ENCODE results near the gene HMOX2.

The HMOX2 gene, protein sequence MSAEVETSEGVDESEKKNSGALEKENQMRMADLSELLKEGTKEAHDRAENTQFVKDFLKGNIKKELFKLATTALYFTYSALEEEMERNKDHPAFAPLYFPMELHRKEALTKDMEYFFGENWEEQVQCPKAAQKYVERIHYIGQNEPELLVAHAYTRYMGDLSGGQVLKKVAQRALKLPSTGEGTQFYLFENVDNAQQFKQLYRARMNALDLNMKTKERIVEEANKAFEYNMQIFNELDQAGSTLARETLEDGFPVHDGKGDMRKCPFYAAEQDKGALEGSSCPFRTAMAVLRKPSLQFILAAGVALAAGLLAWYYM

DNA sequence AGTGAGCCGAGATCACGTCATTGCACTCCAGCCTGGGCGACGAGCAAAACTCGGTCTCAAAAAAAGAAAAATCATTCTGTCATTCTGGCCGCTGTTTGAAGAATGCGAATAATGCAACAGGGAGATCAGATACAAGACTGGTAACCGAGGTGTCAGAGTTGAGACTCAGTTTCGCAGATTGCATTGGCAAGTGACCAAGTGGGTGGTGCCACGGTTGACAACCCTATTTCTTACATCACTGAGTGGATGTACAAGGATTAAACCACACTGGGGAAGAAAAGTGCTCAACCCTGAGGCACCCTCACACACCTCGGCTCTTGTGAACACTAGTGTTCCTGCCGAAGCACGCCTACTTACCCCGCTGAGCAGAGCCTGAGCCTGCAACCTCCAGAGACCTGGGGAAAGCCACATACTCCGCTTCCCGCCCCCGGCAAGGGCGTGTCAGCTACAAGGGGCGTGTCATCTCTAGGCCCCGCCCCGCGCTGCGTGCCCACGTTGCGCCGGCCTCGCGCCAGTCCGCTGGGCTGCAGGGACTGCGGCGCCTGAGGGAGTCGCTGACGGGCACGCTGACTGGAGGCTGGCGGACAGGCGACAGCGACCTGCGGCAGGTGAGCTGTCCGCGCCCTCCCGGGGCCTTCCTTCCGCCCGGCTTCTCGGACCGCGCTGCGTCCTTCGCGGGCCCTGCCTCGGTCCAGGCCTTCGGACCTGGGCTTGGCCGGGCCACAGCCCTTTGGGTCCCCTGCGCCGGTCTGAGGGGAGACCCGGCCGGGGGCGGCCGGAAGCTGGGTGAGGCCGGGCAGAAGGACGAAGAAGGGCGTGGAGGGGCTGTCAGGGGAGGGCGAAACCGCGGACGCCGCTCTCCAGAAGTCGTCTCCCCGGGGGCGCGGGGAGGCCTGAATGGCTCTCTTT, at the start of gene HMOX2:
HMOX2 (plus strand) TSS at position 519 of the 909 bp plus-strand sequence. CDS start 29,127 bp downstream, outside the sequence.
- DNase-seq (ENCODE audit: low read depth), result peak; percentile 87

DNA sequence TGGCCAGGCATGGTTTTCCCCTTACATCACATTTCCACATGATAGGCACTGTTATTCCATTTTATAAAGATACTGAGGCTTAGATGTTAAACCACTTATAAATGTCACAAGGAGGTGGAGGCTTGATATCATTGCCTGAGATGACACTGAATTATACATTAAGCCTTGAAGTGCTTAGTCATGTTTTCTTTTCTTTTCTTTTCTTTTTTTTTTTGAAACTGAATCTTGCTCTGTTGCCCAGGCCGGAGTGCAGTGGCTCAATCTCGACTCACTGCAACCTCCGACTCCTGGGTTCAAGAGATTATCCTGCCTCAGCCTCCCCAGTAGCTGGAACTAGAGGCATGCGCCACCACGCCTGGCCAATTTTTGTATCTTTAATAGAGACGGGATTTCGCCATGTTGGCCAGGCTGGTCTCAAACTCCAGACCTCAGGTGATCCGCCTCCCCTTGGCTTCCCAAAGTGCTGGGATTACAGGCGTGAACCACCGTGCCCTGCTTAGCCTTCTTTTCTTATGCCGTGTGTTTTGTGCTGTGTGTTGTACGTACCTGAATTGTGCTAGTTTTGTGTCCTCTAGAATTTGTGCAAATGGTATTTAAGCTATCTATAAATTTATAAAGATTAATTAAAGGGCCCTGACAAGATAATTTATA, 49.4 kb upstream of the HMOX2 start:
- DNase-seq (ENCODE audit: low read depth), result no peak

DNA sequence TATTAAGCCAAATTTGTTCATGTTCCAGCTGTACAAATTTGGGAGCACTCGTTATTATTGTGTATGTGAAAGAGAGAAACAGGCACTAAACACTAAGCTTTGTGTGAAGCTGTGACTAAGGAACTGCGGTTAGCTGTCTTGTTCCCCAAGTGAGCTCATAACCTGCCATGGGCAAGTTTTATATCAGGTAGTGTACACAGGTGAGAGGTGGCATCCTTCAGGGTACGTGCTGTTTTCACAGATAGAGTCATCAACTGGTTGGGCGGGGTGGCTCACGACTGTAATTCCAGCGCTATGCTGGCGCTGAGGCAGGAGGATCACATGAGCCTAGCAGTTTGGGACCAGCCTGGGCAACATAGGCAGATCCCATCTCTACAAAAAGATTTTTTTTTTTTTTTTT, 47.7 kb upstream of the HMOX2 start:
- no peak for DNase-seq (ENCODE audit: low read depth)

DNA sequence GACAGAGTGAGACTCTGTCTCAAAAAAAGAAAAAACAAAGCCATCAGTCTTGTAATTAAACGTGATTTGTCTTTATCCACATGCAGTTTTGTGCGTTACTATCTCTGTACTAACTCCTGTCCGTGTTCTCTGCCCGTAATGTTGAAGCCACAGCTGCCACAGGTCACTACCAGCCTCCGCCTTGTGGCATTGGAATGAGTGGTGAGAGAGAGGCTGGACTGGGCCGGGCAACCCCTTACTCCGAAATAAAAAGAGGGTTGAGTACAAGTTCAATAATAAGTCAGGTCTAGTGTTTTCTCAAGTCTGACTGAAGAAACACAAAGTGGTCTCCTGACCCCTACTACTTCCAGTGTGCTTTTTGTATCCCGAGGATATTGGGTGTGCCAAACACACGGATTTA, 45.2 kb upstream of the HMOX2 start:
- DNase-seq (ENCODE audit: low read depth), result no peak

DNA sequence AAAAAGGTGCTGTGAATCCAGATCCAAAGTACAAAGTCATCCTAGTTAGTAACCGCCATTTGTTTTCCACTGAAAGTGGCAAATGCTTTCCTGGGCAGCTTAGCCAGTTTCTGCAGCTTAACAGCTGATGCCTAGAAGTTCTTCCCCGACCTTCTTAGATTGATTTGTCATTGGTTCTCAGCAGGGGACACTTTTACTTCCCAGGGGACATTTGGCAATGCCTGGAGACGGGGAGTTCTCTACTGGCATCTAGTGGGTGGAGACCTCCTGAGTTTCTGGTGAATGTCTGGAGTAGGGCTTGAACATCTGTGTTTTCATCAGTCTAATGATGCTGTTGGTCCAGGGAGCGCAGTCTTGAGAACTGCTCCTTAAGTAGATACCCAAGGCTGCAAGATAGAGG, 43.0 kb upstream of the HMOX2 start:
- DNase-seq (ENCODE audit: low read depth), result no peak

DNA sequence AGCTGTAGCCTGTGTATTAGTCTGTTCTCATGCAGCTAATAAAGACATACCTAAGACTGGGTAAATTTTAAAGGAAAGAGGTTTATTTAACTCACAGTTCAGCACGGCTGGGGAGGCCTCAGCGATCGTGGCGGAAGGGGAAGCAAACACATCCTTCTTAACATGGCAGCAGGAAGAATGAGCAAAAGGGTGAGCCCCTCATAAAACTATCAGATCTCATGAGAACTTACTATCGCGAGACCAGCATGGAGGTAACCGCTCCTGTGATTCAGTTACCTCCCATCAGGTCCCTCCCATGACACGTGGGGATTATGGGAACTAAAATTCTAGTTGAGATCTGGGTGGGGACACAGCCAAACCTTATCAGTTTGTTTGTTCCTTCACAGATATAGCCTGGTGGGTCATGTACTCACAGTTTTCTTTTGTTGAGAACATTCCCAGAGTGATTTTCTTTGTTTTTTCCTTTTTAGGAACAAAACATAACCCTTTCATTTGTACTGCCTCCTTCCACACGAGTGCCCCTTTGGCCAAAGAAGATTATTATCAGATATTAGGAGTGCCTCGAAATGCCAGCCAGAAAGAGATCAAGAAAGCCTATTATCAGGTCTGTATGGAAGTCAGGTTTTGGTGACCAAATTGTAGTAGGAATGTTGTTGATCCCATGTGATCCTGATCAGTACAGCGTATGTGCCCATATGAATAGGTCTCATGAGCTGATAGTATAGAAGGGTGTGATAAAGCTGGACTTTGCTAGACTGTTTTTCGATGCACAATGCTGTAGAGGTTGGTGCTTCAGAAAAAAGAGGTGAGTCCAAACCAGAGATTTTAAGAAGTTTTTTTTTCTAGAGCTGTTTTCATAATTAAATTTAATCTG, 42.0 kb upstream of the HMOX2 start:
- no peak for DNase-seq (ENCODE audit: low read depth)

DNA sequence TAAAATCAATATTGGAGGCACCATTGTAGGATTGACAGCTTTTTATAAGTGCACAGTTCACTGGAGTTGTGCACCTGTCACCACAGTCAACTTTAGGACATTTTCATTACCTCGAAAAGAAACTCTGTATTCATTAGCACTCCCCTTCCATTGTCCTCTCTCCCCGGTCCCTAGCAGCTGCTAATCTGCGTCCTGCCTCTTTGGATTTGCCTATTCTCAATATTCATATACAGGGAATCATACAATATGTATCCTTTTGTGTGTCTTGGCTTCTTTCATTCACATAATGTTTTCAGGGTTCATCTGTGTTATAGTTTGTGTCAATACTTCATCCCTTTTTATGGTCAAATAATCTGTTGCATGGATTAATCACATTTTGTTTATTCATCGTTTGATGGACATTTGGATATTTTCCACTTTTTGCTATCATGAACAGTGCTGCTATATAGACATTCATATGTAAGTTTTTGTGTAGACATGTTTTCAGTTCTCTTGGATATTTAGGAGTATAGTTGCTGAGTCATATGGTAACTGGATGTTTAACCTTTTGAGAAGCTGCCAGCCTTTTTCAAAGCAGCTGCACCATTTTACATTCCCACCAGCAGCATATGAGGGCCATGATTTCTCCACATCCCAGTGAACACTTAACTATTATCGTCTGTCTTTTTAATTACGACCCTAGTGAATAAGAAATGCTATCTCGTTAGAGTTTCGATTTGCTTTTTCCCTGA, 40.7 kb upstream of the HMOX2 start:
- no peak for DNase-seq (ENCODE audit: low read depth)

DNA sequence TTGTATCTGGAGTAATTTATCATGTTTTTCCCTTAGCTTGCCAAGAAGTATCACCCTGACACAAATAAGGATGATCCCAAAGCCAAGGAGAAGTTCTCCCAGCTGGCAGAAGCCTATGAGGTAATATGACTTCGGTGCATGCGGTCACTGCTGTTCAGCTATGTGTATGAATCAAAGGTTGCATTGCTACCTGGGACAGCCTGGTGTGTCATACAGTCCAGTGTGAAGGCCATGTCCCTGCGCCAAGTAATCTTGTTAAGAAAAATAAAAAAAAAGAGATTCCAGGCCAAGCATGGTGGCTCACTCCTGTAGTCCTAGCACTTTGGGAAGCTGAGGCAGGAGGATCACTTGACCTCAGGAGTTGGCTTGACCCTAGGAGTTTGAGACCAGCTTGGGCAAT, 38.8 kb upstream of the HMOX2 start:
- DNase-seq (ENCODE audit: low read depth), result no peak

DNA sequence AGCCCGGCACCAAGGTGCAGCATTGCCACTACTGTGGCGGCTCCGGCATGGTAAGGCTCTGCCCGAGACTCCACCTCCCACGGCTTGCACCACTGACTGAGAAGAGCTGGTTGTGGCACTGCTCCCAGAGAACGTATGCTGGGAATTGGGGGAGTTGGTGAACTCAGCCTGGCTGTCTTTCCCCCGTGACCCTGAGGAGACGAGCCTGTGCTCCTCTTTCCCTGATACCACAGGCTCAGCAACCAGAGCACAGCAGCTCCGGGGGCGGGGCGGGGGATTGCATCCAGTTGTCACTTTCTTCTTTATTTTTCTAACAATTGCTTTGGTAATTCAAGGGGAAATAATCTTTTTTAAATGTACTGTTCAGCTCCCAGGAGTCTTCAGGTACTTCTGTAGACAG, 33.8 kb upstream of the HMOX2 start:
- no peak for DNase-seq (ENCODE audit: low read depth)

DNA sequence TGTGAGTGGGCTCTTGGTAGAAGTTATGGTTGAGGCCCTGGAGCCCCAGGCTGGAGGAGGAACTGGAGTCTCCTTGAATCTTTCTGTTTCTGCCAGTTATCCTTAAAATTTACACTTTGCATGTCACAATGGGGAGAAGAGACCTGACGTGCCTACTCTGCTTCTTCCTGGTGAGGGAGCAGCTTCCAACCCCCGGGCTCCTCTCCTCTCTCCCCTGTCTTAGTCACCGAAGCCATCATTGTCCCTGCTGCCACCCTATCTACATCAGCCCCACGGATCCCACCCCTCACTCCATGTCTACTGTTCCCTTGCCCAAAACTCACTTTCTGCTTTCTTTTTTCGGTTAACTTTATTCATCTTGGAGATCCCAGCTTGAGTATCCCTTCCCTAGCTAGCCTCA, 32.9 kb upstream of the HMOX2 start:
- no peak for DNase-seq (ENCODE audit: low read depth)

DNA sequence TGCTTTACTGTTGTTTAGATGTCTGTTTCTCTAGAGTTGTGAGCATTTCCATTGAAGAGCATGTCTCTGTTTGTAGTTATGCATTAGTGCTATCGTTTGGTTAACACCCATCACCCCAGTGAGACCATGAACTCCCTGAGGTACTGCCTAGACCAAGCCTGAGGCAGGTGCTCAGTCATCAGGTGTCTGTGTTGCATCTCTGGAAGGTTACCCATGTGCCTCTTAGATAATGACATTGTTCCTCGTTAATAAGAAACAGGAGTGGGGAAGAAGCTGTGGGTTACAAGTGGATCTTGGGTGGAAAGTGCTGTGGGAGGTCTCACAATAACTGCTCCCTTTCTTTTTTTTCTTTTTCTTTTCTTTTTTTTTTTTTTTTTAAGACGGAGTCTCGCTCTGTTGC, 32.2 kb upstream of the HMOX2 start:
- no peak for DNase-seq (ENCODE audit: low read depth)

DNA sequence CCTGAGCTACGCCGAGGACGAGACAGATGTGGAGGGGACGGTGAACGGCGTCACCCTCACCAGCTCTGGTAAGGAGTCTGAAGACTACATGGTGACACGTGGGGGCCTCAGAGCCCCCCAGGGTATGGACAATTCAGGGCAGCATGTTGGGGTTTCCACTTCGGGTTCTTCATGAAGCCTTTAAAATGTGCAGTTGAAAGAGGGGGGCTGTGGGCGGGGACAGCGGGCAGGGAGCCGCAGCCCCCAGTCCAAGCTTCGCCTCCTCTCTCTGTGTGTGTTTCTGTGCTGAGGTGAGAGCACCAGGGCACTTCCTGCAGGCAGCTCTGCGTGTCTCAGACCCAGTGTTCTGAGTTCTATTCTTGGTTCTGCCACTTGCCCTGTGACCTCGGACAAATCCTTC, 25.8 kb upstream of the HMOX2 start:
- DNase-seq (ENCODE audit: low read depth), result no peak

DNA sequence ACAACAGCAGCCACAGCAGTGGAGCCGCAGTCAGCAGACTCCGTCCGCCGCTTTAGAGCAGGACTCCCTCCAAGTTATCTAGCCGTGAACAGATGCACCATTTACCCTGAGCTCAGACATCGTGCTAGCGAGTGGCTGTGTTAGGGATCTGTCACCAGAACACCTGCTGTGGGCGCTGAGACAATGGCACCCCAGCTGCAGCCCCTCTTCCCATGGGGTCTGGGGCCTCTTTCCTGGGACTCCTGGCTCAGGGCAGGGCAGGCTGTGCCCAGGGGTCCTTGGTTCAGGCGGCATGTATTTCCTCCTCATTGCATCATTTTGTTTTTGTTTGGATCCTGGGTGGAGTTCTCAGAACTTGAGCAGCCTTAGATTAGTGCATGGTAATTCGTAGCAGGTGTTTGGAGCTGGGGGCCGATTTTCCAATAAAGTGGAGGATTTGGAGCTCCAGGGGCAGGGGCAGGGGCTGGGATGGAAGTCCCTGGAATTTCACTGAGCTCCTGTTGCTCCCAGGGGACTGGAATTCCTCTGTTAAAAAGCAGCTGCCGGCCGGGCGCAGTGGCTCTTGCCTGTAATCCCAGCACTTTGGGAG, 25.2 kb upstream of the HMOX2 start:
- no peak for DNase-seq (ENCODE audit: low read depth)

DNA sequence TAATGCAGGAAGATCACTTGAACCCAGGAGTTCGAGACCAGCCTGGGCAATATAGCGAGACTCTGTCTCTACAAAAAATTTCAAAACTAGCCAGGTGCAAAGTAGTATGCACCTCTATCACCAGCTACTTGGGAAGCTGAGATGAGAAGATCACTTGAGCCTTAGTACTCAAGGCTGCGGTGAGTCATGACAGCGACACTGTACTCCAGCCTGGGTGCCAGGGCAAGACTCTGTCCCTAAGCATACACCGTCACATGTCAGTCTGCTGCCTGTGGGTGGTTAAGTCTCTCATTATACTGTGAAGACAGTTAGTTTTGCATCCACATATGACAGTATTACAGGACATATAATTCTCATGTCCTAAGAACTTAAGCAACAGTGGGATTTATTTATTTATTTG, 23.5 kb upstream of the HMOX2 start:
- DNase-seq (ENCODE audit: low read depth), result no peak

DNA sequence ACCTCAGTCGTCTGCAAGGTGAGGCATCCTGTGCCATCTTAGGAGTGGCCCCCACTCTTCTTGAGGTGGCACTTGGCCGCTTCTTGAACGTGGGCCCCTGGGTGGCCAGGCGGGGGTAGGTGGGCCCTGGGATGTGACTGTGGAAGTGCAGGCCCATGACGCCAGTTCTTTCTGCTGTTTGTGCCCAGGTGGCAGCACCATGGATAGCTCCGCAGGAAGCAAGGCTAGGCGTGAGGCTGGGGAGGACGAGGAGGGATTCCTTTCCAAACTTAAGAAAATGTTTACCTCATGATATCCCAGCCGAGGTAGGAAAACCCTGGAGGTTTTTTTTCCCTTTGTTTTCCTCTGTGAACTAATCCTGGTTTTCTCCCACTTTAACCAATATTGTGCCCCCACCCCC, 21.6 kb upstream of the HMOX2 start:
- no peak for DNase-seq (ENCODE audit: low read depth)

DNA sequence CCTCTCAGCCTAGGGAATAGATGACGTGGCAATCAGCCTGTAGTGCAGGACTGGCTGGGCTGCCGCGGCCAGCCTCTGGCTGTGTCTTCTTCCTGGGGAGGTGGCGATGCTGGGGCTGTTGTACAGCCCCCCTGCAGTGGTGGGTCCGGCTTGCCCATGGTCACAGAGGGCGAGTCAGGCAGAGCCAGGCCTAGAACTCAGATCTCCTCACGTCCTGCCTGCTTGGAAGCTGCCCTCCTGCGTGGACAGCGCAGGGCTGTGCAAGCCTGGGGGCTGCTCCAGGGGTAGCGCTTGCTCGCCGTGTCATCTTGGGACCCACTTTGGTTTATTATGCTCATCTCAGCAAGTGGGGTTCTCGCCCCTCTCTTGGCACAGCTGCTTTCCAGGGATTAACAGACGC, 21.1 kb upstream of the HMOX2 start:
- no peak for DNase-seq (ENCODE audit: low read depth)

DNA sequence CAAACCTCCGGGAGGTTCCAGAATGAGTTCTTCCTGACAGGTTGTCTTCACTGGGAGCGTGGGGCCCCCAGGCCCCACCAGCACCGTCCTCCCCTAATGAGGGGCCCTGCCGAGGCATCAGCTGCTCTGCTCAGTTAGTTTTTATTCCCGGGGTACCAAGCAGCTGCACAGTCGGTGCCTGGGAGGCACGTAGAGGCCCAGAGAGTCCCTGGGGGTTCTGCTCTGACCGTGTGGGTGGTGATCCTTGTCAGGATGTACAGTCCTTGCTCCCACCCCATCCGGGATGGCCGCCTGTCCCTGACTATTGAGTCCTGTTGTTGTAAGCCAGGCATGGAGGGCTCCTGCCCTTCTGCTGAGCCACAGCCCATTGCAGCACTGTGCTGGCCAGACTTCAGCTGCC, 20.2 kb upstream of the HMOX2 start:
- DNase-seq (ENCODE audit: low read depth), result no peak

DNA sequence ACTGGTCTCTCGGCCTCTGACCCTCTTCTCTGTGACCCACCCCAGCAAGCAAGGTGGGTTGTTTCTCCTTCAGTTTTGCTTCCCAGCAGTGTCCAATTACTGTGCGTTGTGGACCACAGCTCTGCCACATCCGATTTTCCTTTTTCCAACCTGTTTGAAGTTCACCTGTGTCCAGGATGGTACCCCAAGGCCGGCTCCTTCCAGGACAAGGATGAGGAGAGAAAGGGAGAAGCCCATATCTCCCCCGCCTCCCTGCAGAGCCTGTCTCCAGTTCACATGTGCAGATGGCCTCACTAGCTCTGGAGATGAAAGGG, 15.3 kb upstream of the HMOX2 start:
- DNase-seq (ENCODE audit: low read depth), result no peak

DNA sequence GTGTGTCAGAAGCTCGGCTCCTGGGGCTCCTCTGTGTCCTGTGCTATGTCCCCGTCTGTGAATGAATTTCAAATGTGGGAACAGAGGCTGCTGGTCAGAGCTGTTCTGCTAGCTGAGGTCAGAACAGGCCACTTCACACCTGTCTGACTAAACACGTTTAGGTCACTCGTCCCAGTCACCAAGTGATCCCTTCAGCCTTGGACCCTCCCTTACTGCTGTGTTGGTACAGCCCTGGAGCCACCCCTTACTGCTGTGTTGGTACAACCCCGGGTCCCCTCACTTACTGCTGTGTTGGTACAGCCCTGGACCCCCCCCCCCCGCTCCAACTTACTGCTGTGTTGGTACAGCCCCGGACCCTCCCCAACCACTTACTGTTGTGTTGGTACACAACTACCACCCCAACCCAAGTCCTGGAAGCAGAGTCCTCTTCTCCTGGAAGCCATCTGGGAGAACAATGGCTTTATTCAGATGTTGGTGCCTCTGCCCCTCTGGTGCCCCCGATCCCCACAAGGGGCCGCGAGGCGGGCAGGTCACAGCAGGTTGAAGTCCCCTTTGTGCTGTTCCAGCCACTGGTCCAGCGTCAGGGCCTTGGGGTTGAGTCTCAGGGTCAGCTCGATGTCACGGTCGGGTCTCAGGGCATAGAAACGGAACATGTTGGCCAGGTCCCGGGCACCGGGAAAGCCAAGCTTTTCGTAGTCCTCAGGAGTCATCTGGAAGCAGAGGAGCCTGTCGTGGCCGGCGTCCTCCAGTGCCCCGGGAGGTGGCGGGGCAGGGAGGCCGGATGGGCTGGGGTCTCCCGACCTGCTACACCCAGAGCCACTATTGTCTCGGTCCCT, 14.7 kb upstream of the HMOX2 start:
- DNase-seq (ENCODE audit: low read depth), result no peak

DNA sequence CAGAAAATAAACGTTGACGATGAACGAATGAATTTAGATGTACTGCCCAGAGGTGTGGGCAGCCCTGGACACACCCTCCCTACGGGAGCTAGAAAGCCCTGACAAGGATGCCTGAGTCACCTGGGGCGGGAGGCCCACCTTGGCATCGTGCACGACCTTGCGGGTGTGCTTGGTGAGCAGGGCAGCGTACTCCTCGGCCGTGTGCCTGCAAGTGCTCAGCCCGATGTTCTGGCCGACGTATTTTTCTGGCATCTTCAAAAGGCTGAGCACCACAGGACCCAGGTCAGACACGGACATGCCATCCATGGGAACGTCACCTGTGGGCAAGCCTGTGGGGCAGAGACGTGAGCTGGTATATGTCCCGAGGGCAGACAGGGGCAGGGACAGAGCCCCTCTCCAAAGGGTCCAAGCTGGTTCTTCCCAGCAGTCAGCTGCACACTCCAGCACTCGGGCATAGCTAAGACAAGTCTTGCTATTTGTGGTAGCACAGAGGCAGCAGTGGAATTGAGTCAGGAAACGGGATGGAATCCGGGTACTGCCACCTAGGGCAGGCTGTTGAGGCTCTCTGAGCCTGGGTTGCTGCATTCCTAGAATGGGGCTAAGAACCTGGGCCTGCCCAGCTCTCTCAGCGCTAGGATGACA, 12.6 kb upstream of the HMOX2 start:
- DNase-seq (ENCODE audit: low read depth), result no peak

Data from stimulated activated CD8-positive, alpha-beta memory T cell treated with anti-CD3 and anti-CD28 coated beads, Interleukin-4, amount 100 ng/mL, for 24 hours (primary cell).